ENCODE measurements around the gene KLHL29. TPM values are rescaled to one million over a fixed set of nuclear protein-coding genes. Genes with fewer than 3 reads are reported as not detected.

Gene KLHL29
- total RNA-seq, 1 donor from 2014 or later: 3.0 TPM

DNA sequence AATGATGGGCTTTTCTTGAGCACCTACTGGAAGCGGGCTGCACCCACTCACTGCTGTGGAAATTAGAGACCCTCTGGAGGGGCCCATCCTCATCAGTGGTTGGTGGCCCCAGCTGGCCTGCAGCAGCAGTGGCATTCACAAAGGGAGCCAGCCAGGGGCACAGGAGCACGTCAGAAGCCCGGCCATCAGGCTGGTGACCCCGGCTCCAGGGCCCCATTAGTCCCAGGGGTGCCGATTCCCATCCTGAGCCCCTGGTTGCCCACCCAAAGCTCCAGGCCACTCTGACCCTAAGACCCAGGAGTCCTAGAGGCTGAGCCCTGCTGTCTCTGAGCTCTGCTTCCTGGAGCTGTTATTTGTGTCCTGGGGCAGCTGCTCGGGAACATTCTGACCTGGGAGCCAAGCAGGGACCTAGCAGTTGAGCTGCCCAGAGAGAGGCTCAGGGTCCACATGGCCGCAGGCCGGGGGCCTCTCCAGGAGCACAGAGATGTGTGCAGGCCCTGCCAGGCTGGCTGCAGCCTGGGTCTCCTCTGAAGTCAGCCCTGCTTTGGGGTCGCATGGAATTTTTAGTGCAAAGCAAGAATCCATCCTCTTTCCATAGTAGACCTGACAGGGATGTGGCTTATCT is 207.2 kb downstream of the KLHL29 start:
- Mint-ChIP-seq H3K27me3 (ENCODE audit: low read depth) (no peaks in the 10 kb centered on the region), H3K9me3 (no peaks in the 10 kb centered on the region), H3K27ac (no peak overlapping the region), H3K36me3 (ENCODE audit: low read depth) (no peaks in the 10 kb centered on the region), H3K4me3 (ENCODE audit: low read depth) (no peak overlapping the region), H3K4me1 (ENCODE audit: low read depth) (no peaks in the 10 kb centered on the region)
- DNase-seq (ENCODE audit: low spot score): no peak
- intact Hi-C loops (cut with micrococcal nuclease): no loop called here

GRCh38 chr2:23592898-23593751 is 208.1 kb downstream of the KLHL29 start:
- H3K36me3 Mint-ChIP-seq (ENCODE audit: low read depth): no peaks in the 10 kb centered on the region
- intact Hi-C loops (cut with micrococcal nuclease): no loop called here
- H3K9me3 Mint-ChIP-seq: no peaks in the 10 kb centered on the region

DNA sequence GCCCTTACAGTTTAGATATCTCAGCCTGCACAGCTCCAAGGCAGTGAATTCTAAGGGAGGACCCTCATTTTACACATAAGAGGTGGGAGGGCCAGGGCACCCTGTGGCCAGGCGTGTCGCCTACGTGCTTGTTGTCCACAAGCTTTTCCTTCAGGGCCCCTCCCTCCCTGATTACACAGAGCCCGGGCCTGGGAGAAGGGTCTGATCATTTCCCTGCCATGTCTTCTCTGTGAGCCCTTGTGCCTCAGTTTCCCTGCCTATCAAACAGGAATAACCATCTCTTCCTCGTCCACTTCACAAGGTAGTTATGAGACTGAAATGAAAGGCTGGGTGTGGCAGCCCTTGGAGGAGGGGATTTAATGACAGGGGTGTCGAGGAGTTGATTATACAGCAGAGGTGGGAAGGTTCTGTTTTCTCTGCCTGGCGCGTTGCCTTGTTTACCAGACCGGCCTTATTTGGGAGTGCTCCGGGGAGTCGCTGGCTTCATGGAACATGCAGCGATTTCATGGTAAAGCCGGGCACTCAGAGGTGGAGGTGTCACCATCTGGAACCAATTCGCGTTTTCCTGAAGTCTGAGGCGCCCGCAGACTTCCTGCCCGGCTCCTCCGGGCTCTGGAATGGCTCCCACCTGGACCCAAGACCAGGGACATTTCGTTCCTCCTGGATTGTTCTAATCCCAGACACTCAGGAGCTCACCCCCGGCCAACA is 208.9 kb downstream of the KLHL29 start:
- DNase-seq (ENCODE audit: low spot score): no peak
- intact Hi-C loops (cut with micrococcal nuclease): no loop called here

More at GRCh38 chr2:23592898-23593751, 208.1 kb downstream of the KLHL29 start:
- no peak overlapping the region for H3K4me3 Mint-ChIP-seq (ENCODE audit: low read depth)
- H3K4me1 Mint-ChIP-seq (ENCODE audit: low read depth): no peaks in the 10 kb centered on the region
- H3K27ac Mint-ChIP-seq: no peak overlapping the region
- no peaks in the 10 kb centered on the region for H3K27me3 Mint-ChIP-seq (ENCODE audit: low read depth)
- DNase-seq (ENCODE audit: low spot score): no peak

GRCh38 chr2:23594460-23594825 is 209.5 kb downstream of the KLHL29 start:
- Mint-ChIP-seq H3K4me1 (ENCODE audit: low read depth) (no peaks in the 10 kb centered on the region), H3K9me3 (no peaks in the 10 kb centered on the region), H3K27me3 (ENCODE audit: low read depth) (no peaks in the 10 kb centered on the region), H3K36me3 (ENCODE audit: low read depth) (no peaks in the 10 kb centered on the region), H3K27ac (no peak overlapping the region), H3K4me3 (ENCODE audit: low read depth) (no peak overlapping the region)
- DNase-seq (ENCODE audit: low spot score): no peak
- intact Hi-C loops (cut with micrococcal nuclease): no loop called here

More for the DNA sequence above, 208.9 kb downstream of the KLHL29 start:
- Mint-ChIP-seq H3K27me3 (ENCODE audit: low read depth) (no peaks in the 10 kb centered on the region), H3K36me3 (ENCODE audit: low read depth) (no peaks in the 10 kb centered on the region), H3K4me1 (ENCODE audit: low read depth) (no peaks in the 10 kb centered on the region), H3K9me3 (no peaks in the 10 kb centered on the region), H3K27ac (no peak overlapping the region), H3K4me3 (ENCODE audit: low read depth) (no peak overlapping the region)

- intact Hi-C loops (cut with micrococcal nuclease): no loop called here
- Mint-ChIP-seq H3K9me3 (no peaks in the 10 kb centered on the region), H3K4me1 (ENCODE audit: low read depth) (no peaks in the 10 kb centered on the region), H3K36me3 (ENCODE audit: low read depth) (no peaks in the 10 kb centered on the region), H3K27ac (no peak overlapping the region), H3K27me3 (ENCODE audit: low read depth) (no peaks in the 10 kb centered on the region), H3K4me3 (ENCODE audit: low read depth) (no peak overlapping the region)
- no peak for DNase-seq (ENCODE audit: low spot score)
Observed at GRCh38 chr2:23595021-23595420, 210.0 kb downstream of the KLHL29 start.

GRCh38 chr2:23595601-23596251 is 210.7 kb downstream of the KLHL29 start:
- intact Hi-C loops (cut with micrococcal nuclease): no loop called here
- H3K9me3 Mint-ChIP-seq: no peaks in the 10 kb centered on the region
- H3K27me3 Mint-ChIP-seq (ENCODE audit: low read depth): no peaks in the 10 kb centered on the region
- no peak for DNase-seq (ENCODE audit: low spot score)
- no peak overlapping the region for H3K27ac Mint-ChIP-seq
- no peak overlapping the region for H3K4me3 Mint-ChIP-seq (ENCODE audit: low read depth)
- no peaks in the 10 kb centered on the region for H3K36me3 Mint-ChIP-seq (ENCODE audit: low read depth)
- H3K4me1 Mint-ChIP-seq (ENCODE audit: low read depth): no peaks in the 10 kb centered on the region

DNA sequence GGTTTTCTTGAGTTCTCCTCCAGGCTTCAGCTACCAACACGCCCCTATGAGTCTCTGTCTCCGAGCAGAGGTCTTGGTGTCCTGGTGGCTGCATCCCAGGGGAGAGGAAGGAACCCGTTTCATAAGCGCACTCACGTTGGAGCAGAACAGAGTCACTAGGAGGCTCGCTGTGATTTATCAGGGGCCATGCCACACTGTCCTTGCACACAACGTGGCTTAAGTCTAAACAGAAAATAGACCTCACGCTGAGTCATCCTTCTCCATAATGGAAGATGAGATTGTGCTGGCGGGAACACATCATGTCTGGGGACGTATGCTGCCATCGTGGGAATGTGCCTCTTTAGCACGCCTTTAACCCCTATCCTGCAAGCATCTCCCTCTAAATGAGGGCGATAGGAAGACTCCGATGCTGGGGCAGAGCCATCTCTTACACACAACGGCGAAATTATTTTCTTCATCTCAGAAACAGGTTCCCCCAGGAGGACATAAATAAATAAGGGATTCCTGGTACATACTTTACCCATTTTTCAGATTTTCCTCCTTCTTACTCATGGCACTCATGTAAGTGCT is 211.4 kb downstream of the KLHL29 start:
- Mint-ChIP-seq H3K9me3 (no peaks in the 10 kb centered on the region), H3K36me3 (ENCODE audit: low read depth) (no peaks in the 10 kb centered on the region), H3K4me1 (ENCODE audit: low read depth) (no peaks in the 10 kb centered on the region), H3K4me3 (ENCODE audit: low read depth) (no peak overlapping the region), H3K27ac (no peak overlapping the region), H3K27me3 (ENCODE audit: low read depth) (no peaks in the 10 kb centered on the region)
- no peak for DNase-seq (ENCODE audit: low spot score)
- intact Hi-C loops (cut with micrococcal nuclease): no loop called here

- H3K27me3 Mint-ChIP-seq (ENCODE audit: low read depth): no peaks in the 10 kb centered on the region
- H3K4me3 Mint-ChIP-seq (ENCODE audit: low read depth): no peak overlapping the region
- no peaks in the 10 kb centered on the region for H3K36me3 Mint-ChIP-seq (ENCODE audit: low read depth)
- no peak overlapping the region for H3K27ac Mint-ChIP-seq
- DNase-seq (ENCODE audit: low spot score): no peak
- intact Hi-C loops (cut with micrococcal nuclease): no loop called here
- H3K9me3 Mint-ChIP-seq: no peaks in the 10 kb centered on the region
- H3K4me1 Mint-ChIP-seq (ENCODE audit: low read depth): no peaks in the 10 kb centered on the region
Observed at GRCh38 chr2:23597687-23598086, 212.7 kb downstream of the KLHL29 start.

- H3K27me3 Mint-ChIP-seq (ENCODE audit: low read depth): no peaks in the 10 kb centered on the region
- intact Hi-C loops (cut with micrococcal nuclease): no loop called here
Observed at GRCh38 chr2:23599006-23599405, 214.0 kb downstream of the KLHL29 start.

DNA sequence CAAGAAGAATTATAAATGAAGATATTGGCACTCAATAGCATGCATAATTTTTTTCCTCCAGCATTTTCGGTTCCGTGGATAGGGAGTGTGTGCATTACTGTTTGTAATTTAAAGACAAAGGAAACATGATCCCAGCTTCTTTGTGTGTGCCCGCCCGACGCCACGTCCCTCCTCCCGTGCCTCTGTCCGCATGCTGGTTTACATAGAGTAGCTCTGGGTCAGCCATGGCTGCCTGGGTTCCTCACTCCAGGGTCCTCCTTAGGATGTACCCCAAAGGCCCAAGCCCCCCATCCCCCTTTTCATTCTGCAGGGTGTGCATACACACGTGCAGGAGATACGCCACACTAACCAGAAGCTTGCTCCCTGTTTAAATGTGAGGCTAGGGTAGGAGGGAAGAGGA is 214.7 kb downstream of the KLHL29 start:
- intact Hi-C loops (cut with micrococcal nuclease): no loop called here
- Mint-ChIP-seq H3K4me1 (ENCODE audit: low read depth) (no peaks in the 10 kb centered on the region), H3K27ac (no peak overlapping the region), H3K36me3 (ENCODE audit: low read depth) (no peaks in the 10 kb centered on the region), H3K27me3 (ENCODE audit: low read depth) (no peaks in the 10 kb centered on the region), H3K9me3 (no peaks in the 10 kb centered on the region), H3K4me3 (ENCODE audit: low read depth) (no peak overlapping the region)
- no peak for DNase-seq (ENCODE audit: low spot score)

More at GRCh38 chr2:23599006-23599405, 214.0 kb downstream of the KLHL29 start:
- H3K36me3 Mint-ChIP-seq (ENCODE audit: low read depth): no peaks in the 10 kb centered on the region
- no peak for DNase-seq (ENCODE audit: low spot score)
- no peaks in the 10 kb centered on the region for H3K4me1 Mint-ChIP-seq (ENCODE audit: low read depth)
- no peak overlapping the region for H3K27ac Mint-ChIP-seq
- H3K4me3 Mint-ChIP-seq (ENCODE audit: low read depth): no peak overlapping the region
- H3K9me3 Mint-ChIP-seq: no peaks in the 10 kb centered on the region

- no peak for DNase-seq (ENCODE audit: low spot score)
- Mint-ChIP-seq H3K27me3 (ENCODE audit: low read depth) (no peaks in the 10 kb centered on the region), H3K27ac (no peak overlapping the region), H3K4me3 (ENCODE audit: low read depth) (no peak overlapping the region), H3K9me3 (no peaks in the 10 kb centered on the region), H3K36me3 (ENCODE audit: low read depth) (no peaks in the 10 kb centered on the region), H3K4me1 (ENCODE audit: low read depth) (no peaks in the 10 kb centered on the region)
- intact Hi-C loops (cut with micrococcal nuclease): no loop called here
Observed at GRCh38 chr2:23600346-23600745, 215.4 kb downstream of the KLHL29 start.

GRCh38 chr2:23601301-23601965 is 216.5 kb downstream of the KLHL29 start:
- Mint-ChIP-seq H3K9me3 (peaks cover 7% of the 10 kb centered on the region), H3K4me1 (ENCODE audit: low read depth) (no peaks in the 10 kb centered on the region), H3K36me3 (ENCODE audit: low read depth) (no peaks in the 10 kb centered on the region), H3K27me3 (ENCODE audit: low read depth) (no peaks in the 10 kb centered on the region), H3K4me3 (ENCODE audit: low read depth) (no peak overlapping the region), H3K27ac (no peak overlapping the region)
- intact Hi-C loops (cut with micrococcal nuclease): no loop called here
- no peak for DNase-seq (ENCODE audit: low spot score)
